Mesothelial cell of epicardium (in vitro differentiated cells): ENCODE measurements around the gene TPSG1. TPM values are rescaled to one million over a fixed set of nuclear protein-coding genes. Genes with fewer than 3 reads are reported as not detected.

ENCODE experiments used
- DNase-seq, 2 experiments: peaks; one replicate each; pipeline ENCODE4 v3.0.0; 2021; ENCODE audit warnings: low spot score in 2 of 2; ENCODE audit not compliant: unreplicated experiment in 2 of 2
- H3K27ac Mint-ChIP-seq: 2 replicates; pipeline ENCODE4 v1.8.0; 2021; ENCODE audit warnings: mixed read lengths
- H3K27me3 Mint-ChIP-seq: 2 replicates; pipeline ENCODE4 v1.8.0; 2021; ENCODE audit warnings: low read depth, mixed read lengths
- H3K36me3 Mint-ChIP-seq: 2 replicates; pipeline ENCODE4 v1.8.0; 2021; ENCODE audit warnings: mixed read lengths
- H3K4me1 Mint-ChIP-seq: 2 replicates; pipeline ENCODE4 v1.8.0; 2021; ENCODE audit warnings: mixed read lengths
- H3K4me3 Mint-ChIP-seq: 2 replicates; pipeline ENCODE4 v1.8.0; 2021; ENCODE audit warnings: mild to moderate bottlenecking, moderate library complexity, mixed read lengths
- H3K9me3 Mint-ChIP-seq: 2 replicates; pipeline ENCODE4 v1.8.0; 2021; ENCODE audit warnings: mixed read lengths
- CTCF ChIP-seq: fragments of 200-600 bp; sonication (generic); IDR thresholded peaks from one replicate; pipeline ENCODE4 v1.5.0; 2021; ENCODE audit warnings: antibody characterized with exemption; ENCODE audit not compliant: unreplicated experiment
- total RNA-seq: library from RNA; stranded (reverse); gene quantifications from 3 replicates; pipeline ENCODE4 v1.2.1, GENCODE V29; 2021

Gene TPSG1
- total RNA-seq, 1 donor from 2014 or later, result not detected

- DNase-seq, result no peak
- TF ChIP-seq CTCF, result no peak
- Mint-ChIP-seq H3K4me3 (no peak overlapping the region), H3K9me3 (no peaks in the 10 kb centered on the region), H3K27me3 (no peaks in the 10 kb centered on the region), H3K27ac (no peak overlapping the region), H3K36me3 (no peaks in the 10 kb centered on the region), H3K4me1 (no peaks in the 10 kb centered on the region)
Observed at GRCh38 chr16:1216681-1217400, 8.2 kb downstream of the TPSG1 start.

- Mint-ChIP-seq H3K4me3 (no peak overlapping the region), H3K27ac (no peak overlapping the region), H3K36me3 (no peaks in the 10 kb centered on the region), H3K4me1 (no peaks in the 10 kb centered on the region), H3K27me3 (no peaks in the 10 kb centered on the region), H3K9me3 (no peaks in the 10 kb centered on the region)
- no peak for TF ChIP-seq CTCF
- DNase-seq, result no peak
Observed at GRCh38 chr16:1216296-1216619, 8.8 kb downstream of the TPSG1 start.

- Mint-ChIP-seq H3K36me3 (no peaks in the 10 kb centered on the region), H3K9me3 (no peaks in the 10 kb centered on the region), H3K27ac (no peak overlapping the region), H3K4me1 (no peaks in the 10 kb centered on the region), H3K27me3 (no peaks in the 10 kb centered on the region), H3K4me3 (no peak overlapping the region)
- no peak for DNase-seq
- no peak for TF ChIP-seq CTCF
Observed at GRCh38 chr16:1215574-1216295, 9.3 kb downstream of the TPSG1 start.

- Mint-ChIP-seq H3K27ac (no peak overlapping the region), H3K4me1 (no peaks in the 10 kb centered on the region), H3K27me3 (no peaks in the 10 kb centered on the region), H3K9me3 (no peaks in the 10 kb centered on the region), H3K36me3 (no peaks in the 10 kb centered on the region), H3K4me3 (no peak overlapping the region)
- TF ChIP-seq CTCF, result no peak
- no peak for DNase-seq
Observed at GRCh38 chr16:1214719-1215118, 10.3 kb downstream of the TPSG1 start.

- Mint-ChIP-seq H3K27ac (no peak overlapping the region), H3K4me1 (no peaks in the 10 kb centered on the region), H3K36me3 (no peaks in the 10 kb centered on the region), H3K9me3 (no peaks in the 10 kb centered on the region), H3K4me3 (no peak overlapping the region), H3K27me3 (no peaks in the 10 kb centered on the region)
- TF ChIP-seq CTCF, result no peak
- DNase-seq, result no peak
Observed at GRCh38 chr16:1213796-1214372, 11.2 kb downstream of the TPSG1 start.
